BLaER1 (cell line): ENCODE measurements around the gene PTGR3.

Experiments
- H3K27ac ChIP-seq: shearing (Covaris generic); formaldehyde crosslinking; 2 replicates; pipeline ENCODE4 v1.8.1; 2022
- H3K27me3 ChIP-seq: shearing (Covaris generic); formaldehyde crosslinking; 2 replicates; pipeline ENCODE4 v1.8.1; 2022
- H3K36me3 ChIP-seq: shearing (Covaris generic); formaldehyde crosslinking; 2 replicates; pipeline ENCODE4 v1.8.1; 2022
- H3K4me1 ChIP-seq: shearing (Covaris generic); formaldehyde crosslinking; 2 replicates; pipeline ENCODE4 v1.8.1; 2022
- H3K4me2 ChIP-seq: shearing (Covaris generic); formaldehyde crosslinking; 2 replicates; pipeline ENCODE4 v1.8.1; 2022
- H3K4me3 ChIP-seq: shearing (Covaris generic); formaldehyde crosslinking; 2 replicates; pipeline ENCODE4 v1.8.1; 2022
- H3K9ac ChIP-seq: shearing (Covaris generic); formaldehyde crosslinking; 2 replicates; pipeline ENCODE4 v1.8.1; 2022
- H3K9me3 ChIP-seq: shearing (Covaris generic); formaldehyde crosslinking; 2 replicates; pipeline ENCODE4 v1.8.1; 2022
- H4K20me1 ChIP-seq: shearing (Covaris generic); formaldehyde crosslinking; 2 replicates; pipeline ENCODE4 v1.8.1; 2022
- Cebpa-rat ChIP-seq: shearing (Covaris generic); IDR thresholded peaks from 2 replicates; pipeline ENCODE4 v1.8.1; 2022

PTGR3 gene

DNA sequence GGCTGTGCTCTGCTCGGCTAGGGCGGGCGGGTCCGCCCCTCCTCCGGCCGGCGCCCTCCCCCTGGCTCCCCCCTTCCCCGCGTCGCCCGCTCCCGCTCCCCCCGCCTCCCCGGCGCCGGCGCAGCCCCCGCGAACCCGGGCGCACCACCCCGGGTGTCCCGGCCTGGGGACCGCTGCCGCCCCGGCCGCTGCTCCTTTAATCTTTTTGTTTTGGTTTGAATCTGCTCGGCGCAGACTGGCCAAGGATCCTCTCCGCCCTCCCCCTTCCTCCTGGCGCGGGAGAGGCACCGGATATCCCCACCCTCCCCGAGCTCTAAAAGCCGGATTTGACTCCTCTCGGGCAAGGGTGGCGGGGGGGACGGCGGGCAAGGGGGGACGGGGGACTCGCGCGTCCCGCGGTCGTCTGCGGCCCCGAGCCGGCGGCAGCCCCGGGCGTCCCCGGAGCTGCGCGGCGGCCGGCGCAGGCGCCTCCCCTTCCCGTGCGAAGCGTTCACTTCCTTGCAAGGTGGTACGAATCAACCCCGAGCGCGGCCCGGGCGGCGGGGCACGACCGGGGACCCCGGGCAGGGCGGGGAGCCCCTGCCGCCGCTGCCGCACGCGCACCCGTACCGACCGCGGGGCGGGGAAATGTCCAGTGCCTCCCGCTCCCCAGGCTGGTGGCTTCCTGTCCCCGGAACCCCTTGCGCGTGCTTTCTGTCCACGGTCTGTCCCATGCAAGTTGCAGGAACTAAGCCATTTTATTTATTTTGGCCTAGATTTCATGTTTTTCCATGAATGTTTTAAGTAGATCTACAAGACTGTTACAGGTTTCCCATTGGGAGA lies at the start of gene PTGR3:
PTGR3 (minus strand) TSS at position 11 of the 822 bp plus-strand sequence. CDS start 81 bp downstream, outside the sequence.
- H4K20me1 ChIP-seq = peaks cover 65% of the 10 kb centered on the region
- peaks cover 8% of the 10 kb centered on the region; the same call in 1 of the 2 replicates for H3K36me3 ChIP-seq
- peaks cover 38% of the 10 kb centered on the region for H3K27me3 ChIP-seq
- H3K27ac ChIP-seq = peak within 1 kb of the TSS; percentile 93
- peak within 1 kb of the TSS; percentile 98 for H3K4me3 ChIP-seq
- TF ChIP-seq Cebpa-rat = no peak
- H3K9ac ChIP-seq = peak within 1 kb of the TSS; percentile 90
- no peaks in the 10 kb centered on the region for H3K9me3 ChIP-seq
- peaks cover 59% of the 10 kb centered on the region for H3K4me1 ChIP-seq
- H3K4me2 ChIP-seq = peak within 1 kb of the TSS; percentile 98

DNA sequence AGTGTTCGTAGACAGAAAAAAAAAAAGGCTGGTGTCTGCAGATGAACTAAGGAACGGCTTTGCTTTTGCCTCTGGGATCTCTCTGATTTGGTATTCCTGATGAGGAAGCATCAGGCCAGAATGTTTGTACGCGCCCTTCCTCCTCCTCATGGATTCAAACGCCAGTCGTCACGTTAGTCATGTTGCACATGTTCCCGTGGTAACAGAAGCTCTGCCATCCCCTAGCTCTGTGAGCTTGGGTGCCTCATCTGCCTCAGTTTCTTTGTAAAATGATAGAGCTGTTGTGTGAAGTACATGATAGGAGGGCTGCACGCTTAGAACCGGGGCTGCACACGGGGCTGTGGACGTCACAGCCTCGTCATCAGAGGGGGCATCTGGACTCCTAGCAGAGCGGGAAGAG lies 48.7 kb upstream of the PTGR3 start:
- no peak for TF ChIP-seq Cebpa-rat
- Histone ChIP-seq H3K4me3 (no peak overlapping the region), H3K4me1 (0 out of 2 replicates have a peak, but pooled peaks cover 4% of the 10 kb centered on the region), H3K9ac (no peak overlapping the region), H3K4me2 (no peak overlapping the region), H4K20me1 (peaks cover 73% of the 10 kb centered on the region), H3K27ac (no peak overlapping the region), H3K27me3 (no peaks in the 10 kb centered on the region), H3K9me3 (no peaks in the 10 kb centered on the region), H3K36me3 (peaks cover 11% of the 10 kb centered on the region)

GRCh38 chr18:75256376-75256775 lies 47.4 kb upstream of the PTGR3 start:
- Histone ChIP-seq H3K9ac (no peak overlapping the region), H3K4me1 (0 out of 2 replicates have a peak, but pooled peaks cover 4% of the 10 kb centered on the region), H3K27ac (no peak overlapping the region), H3K27me3 (no peaks in the 10 kb centered on the region), H3K9me3 (no peaks in the 10 kb centered on the region), H3K36me3 (peaks cover 11% of the 10 kb centered on the region), H4K20me1 (peaks cover 70% of the 10 kb centered on the region), H3K4me3 (no peak overlapping the region), H3K4me2 (no peak overlapping the region)
- no peak for TF ChIP-seq Cebpa-rat

- H3K27me3 ChIP-seq = no peaks in the 10 kb centered on the region
- H4K20me1 ChIP-seq = peaks cover 63% of the 10 kb centered on the region
- no peak overlapping the region for H3K4me2 ChIP-seq
- H3K4me3 ChIP-seq = no peak overlapping the region
- peaks cover 7% of the 10 kb centered on the region; the same call in 1 of the 2 replicates for H3K4me1 ChIP-seq
- no peak for TF ChIP-seq Cebpa-rat
- no peak overlapping the region for H3K9ac ChIP-seq
- no peaks in the 10 kb centered on the region for H3K36me3 ChIP-seq
- H3K9me3 ChIP-seq = no peaks in the 10 kb centered on the region
- H3K27ac ChIP-seq = no peak overlapping the region
Measured at GRCh38 chr18:75255094-75255493, 46.2 kb upstream of the PTGR3 start.

- Histone ChIP-seq H3K9ac (no peak overlapping the region), H3K27ac (no peak overlapping the region), H3K36me3 (no peaks in the 10 kb centered on the region), H3K9me3 (no peaks in the 10 kb centered on the region), H3K27me3 (no peaks in the 10 kb centered on the region), H3K4me1 (peaks cover 20% of the 10 kb centered on the region), H3K4me2 (no peak overlapping the region), H4K20me1 (peaks cover 49% of the 10 kb centered on the region), H3K4me3 (no peak overlapping the region)
- TF ChIP-seq Cebpa-rat = peak; percentile 65; the same call in 1 of the 2 replicates
Measured at GRCh38 chr18:75253784-75254183, 44.8 kb upstream of the PTGR3 start.

DNA sequence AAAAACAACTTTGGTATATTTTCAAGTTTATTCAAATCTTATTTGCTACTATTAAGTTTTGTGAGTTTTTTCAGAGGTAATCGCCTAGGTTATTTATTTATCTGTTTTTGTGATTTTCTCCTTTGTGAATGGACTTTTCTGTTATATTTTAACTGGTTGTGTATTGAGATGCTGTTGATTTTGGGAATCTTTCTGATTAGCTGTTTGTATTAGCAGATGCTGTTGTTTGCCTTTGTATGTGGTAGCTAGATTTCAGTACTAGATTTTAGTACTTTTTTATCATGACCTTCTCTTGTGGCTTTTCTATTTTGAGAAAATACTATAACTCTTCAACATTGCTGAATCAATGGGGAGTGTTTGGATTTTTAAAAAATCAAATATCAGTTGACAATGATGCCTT lies 44.1 kb upstream of the PTGR3 start:
- Histone ChIP-seq H3K27ac (no peak overlapping the region), H4K20me1 (peaks cover 46% of the 10 kb centered on the region), H3K27me3 (no peaks in the 10 kb centered on the region), H3K36me3 (no peaks in the 10 kb centered on the region), H3K4me1 (peaks cover 27% of the 10 kb centered on the region), H3K9ac (no peak overlapping the region), H3K4me2 (no peak overlapping the region), H3K4me3 (no peak overlapping the region), H3K9me3 (no peaks in the 10 kb centered on the region)
- no peak for TF ChIP-seq Cebpa-rat

GRCh38 chr18:75252136-75252535 lies 43.2 kb upstream of the PTGR3 start:
- H3K27me3 ChIP-seq = no peaks in the 10 kb centered on the region
- H3K4me1 ChIP-seq = peaks cover 32% of the 10 kb centered on the region
- no peaks in the 10 kb centered on the region for H3K9me3 ChIP-seq
- no peak overlapping the region for H3K9ac ChIP-seq
- TF ChIP-seq Cebpa-rat = no peak
- no peaks in the 10 kb centered on the region for H3K36me3 ChIP-seq
- no peak overlapping the region for H3K27ac ChIP-seq
- H3K4me2 ChIP-seq = no peak overlapping the region
- no peak overlapping the region for H3K4me3 ChIP-seq
- H4K20me1 ChIP-seq = peaks cover 40% of the 10 kb centered on the region; the same call in 1 of the 2 replicates

DNA sequence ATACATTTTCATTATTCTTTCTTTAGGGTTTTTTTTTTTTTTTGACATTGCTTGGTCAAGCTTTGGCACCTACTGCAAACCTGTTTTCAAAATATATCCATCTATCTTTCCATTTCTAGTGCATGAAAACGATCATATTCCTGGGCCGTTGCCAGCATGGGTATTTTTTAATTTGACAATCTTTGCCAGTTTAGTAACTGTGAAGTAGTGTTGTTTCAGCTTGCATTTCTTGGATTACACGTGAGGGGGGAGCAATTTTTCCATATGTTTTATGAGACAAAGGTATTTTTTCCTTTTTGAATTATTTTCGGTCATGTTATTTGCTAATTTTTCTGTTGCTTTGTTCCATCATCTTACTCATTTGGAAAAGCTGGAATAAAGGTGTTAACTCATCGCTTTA lies 42.5 kb upstream of the PTGR3 start:
- H3K27me3 ChIP-seq = no peaks in the 10 kb centered on the region
- H3K27ac ChIP-seq = no peak overlapping the region
- H3K4me2 ChIP-seq = no peak overlapping the region
- H3K9ac ChIP-seq = no peak overlapping the region
- H3K4me3 ChIP-seq = no peak overlapping the region
- H3K4me1 ChIP-seq = peaks cover 39% of the 10 kb centered on the region
- H3K9me3 ChIP-seq = no peaks in the 10 kb centered on the region
- no peak for TF ChIP-seq Cebpa-rat
- H4K20me1 ChIP-seq = peaks cover 36% of the 10 kb centered on the region; the same call in 1 of the 2 replicates
- no peaks in the 10 kb centered on the region for H3K36me3 ChIP-seq

DNA sequence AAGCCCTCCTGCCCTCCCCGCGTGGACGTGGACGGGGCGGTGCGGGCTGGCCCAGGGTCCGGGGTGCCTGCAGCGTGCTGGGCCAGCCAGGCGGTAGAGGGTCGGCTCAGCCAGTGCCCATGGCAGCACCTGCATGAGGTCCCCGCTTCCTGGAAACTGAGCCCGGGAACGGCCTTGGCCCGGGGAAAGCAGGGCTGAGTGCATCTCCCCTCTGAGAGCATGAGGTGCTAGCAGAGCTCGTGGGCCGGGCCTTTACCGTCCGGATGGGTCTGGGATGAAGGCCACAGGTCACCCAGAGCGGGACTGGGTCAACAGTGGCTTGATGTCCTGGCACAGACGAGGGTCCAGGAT lies 41.5 kb upstream of the PTGR3 start:
- Histone ChIP-seq H3K36me3 (no peaks in the 10 kb centered on the region), H3K27me3 (no peaks in the 10 kb centered on the region), H3K9ac (no peak overlapping the region), H3K4me2 (peak overlapping the region; percentile 91; the same call in 1 of the 2 replicates), H3K9me3 (no peaks in the 10 kb centered on the region), H3K4me1 (peaks cover 40% of the 10 kb centered on the region), H3K27ac (0 out of 2 replicates have a peak overlapping the region, but pooled peaks have one; percentile 90), H3K4me3 (no peak overlapping the region), H4K20me1 (peaks cover 26% of the 10 kb centered on the region; the same call in 1 of the 2 replicates)
- TF ChIP-seq Cebpa-rat = no peak

- Histone ChIP-seq H3K27me3 (no peaks in the 10 kb centered on the region), H3K4me2 (peak overlapping the region; percentile 91), H4K20me1 (peaks cover 21% of the 10 kb centered on the region; the same call in 1 of the 2 replicates), H3K36me3 (no peaks in the 10 kb centered on the region), H3K9me3 (no peaks in the 10 kb centered on the region), H3K4me3 (no peak overlapping the region), H3K4me1 (peaks cover 40% of the 10 kb centered on the region), H3K9ac (no peak overlapping the region), H3K27ac (peak overlapping the region; percentile 90; the same call in 1 of the 2 replicates)
- TF ChIP-seq Cebpa-rat = no peak
Measured at GRCh38 chr18:75249672-75250470, 40.9 kb upstream of the PTGR3 start.
